Fibroblast of lung (primary cell): ENCODE results near the gene ANKRA2. TPM values are rescaled to one million over a fixed set of nuclear protein-coding genes. Genes with fewer than 3 reads are reported as not detected.

Source experiments
- DNase-seq, 2 donors: peaks; one replicate each; pipeline versions ENCODE4 v3.0.0 to v3.0.0-alpha.2; 2010; ENCODE audit warnings: low read depth in 2 of 2
- H2AFZ ChIP-seq: 2 replicates; pipeline ENCODE4 v1.5.1; 2012; ENCODE audit warnings: low read length, control low read depth, inconsistent platforms
- H3K27ac ChIP-seq: 2 replicates; pipeline ENCODE4 v1.5.1; 2011; ENCODE audit warnings: low read length, control low read depth; ENCODE audit not compliant: insufficient read depth
- H3K27me3 ChIP-seq: 2 replicates; pipeline ENCODE4 v1.5.1; 2011; ENCODE audit warnings: mild to moderate bottlenecking, low read length; ENCODE audit not compliant: control insufficient read depth, insufficient read depth
- H3K36me3 ChIP-seq: 2 replicates; pipeline ENCODE4 v1.5.1; 2011; ENCODE audit warnings: low read length; ENCODE audit not compliant: control insufficient read depth, insufficient read depth
- H3K4me1 ChIP-seq: 2 replicates; pipeline ENCODE4 v1.5.1; 2011; ENCODE audit warnings: low read length; ENCODE audit not compliant: control insufficient read depth, insufficient read depth; ENCODE audit errors: extremely low read depth
- H3K4me2 ChIP-seq: 2 replicates; pipeline ENCODE4 v1.5.1; 2011; ENCODE audit warnings: low read length, control low read depth; ENCODE audit not compliant: insufficient read depth; ENCODE audit errors: extremely low read depth
- H3K4me3 ChIP-seq, 4 experiments: fragments of 200-600 bp in 1 of 4; sonication (generic) in 1 of 4; replicated peaks in 1 of 4; 2 replicates each; pipeline ENCODE4 v1.5.1; 2011 to 2016; ENCODE audit warnings: low read length in 4 of 4, low read depth in 3 of 4, mild to moderate bottlenecking in 3 of 4, control low read depth in 2 of 4, inconsistent platforms in 1 of 4, mixed read lengths in 1 of 4; ENCODE audit not compliant: insufficient read depth in 1 of 4; ENCODE audit errors: control extremely low read depth in 1 of 4
- H3K79me2 ChIP-seq: 2 replicates; pipeline ENCODE4 v1.5.1; 2012; ENCODE audit warnings: mild to moderate bottlenecking, low read length, inconsistent platforms; ENCODE audit not compliant: control insufficient read depth, insufficient read depth
- H3K9ac ChIP-seq: 2 replicates; pipeline ENCODE4 v1.5.1; 2011; ENCODE audit warnings: mild to moderate bottlenecking, low read length, control low read depth; ENCODE audit not compliant: insufficient read depth
- H3K9me3 ChIP-seq: 2 replicates; pipeline ENCODE4 v1.5.1; 2012; ENCODE audit warnings: low read depth, low read length; ENCODE audit not compliant: control insufficient read depth, insufficient read depth
- H4K20me1 ChIP-seq: 2 replicates; pipeline ENCODE4 v1.5.1; 2011; ENCODE audit warnings: low read length; ENCODE audit not compliant: control insufficient read depth, insufficient read depth; ENCODE audit errors: extremely low read depth
- EZH2 ChIP-seq: IDR thresholded peaks from 2 replicates; pipeline ENCODE4 v1.5.1; 2012; ENCODE audit warnings: low read length, control low read depth, mild to moderate bottlenecking; ENCODE audit errors: missing control alignments
- polyA plus RNA-seq, 2 donors: library from polyadenylated mRNA; depleted of rRNA in 1 of 2; stranded (reverse) in 1 of 2; unstranded in 1 of 2; fragments of >200 nt; gene quantifications; 2 replicates each; pipeline ENCODE4 v1.2.1, GENCODE V29; 2011 to 2012; ENCODE audit warnings: missing spikeins in 1 of 2
- total RNA-seq: library from RNA; depleted of rRNA; stranded (reverse); fragments of >200 nt; gene quantifications from 2 replicates; pipeline ENCODE4 v1.2.1, GENCODE V29; 2014
- TF ChIP-seq, protein P1 (sequence below), 2 donors: IDR thresholded peaks in 1 of 2; conservative IDR thresholded peaks in 1 of 2; 1 replicate in 1 of 2; 2 replicates in 1 of 2; pipeline ENCODE4 v1.5.1; 2011 to 2012; ENCODE audit warnings: low read length in 2 of 2, control low read depth in 1 of 2, inconsistent platforms in 1 of 2, low read depth in 1 of 2, mild to moderate bottlenecking in 1 of 2

Gene ANKRA2
- total and polyA plus RNA-seq, 2 donors (not counting 1 experiment from before 2014, with no cell fraction given) = 15.0 to 29.7 TPM

DNA sequence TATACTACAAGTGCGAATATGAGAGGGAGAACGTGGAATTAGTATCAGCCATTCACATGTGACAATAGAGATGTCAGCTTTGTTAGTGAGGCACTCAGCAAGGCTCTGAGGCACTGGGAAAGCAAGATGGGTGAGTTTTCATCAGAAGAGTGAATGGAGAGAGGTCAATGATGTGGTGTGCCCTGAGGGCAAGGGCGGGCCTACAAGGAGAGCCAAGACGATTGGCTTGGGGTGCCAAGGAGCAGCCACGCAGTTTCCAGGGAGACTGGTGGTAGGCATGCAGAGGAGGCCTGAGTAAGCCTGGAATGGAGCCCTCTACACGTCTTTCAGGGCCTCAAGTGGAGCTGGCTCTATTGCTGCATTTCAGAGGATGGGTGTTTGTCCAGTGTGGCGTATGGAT is 42.5 kb downstream of the ANKRA2 start:
- Histone ChIP-seq H3K36me3 (no peaks in the 10 kb centered on the region), H3K4me2 (no peak overlapping the region), H3K4me1 (no peaks in the 10 kb centered on the region), H3K79me2 (no peaks in the 10 kb centered on the region), H3K9ac (no peak overlapping the region), H4K20me1 (no peaks in the 10 kb centered on the region), H3K27me3 (no peaks in the 10 kb centered on the region), H3K27ac (no peak overlapping the region), H2AFZ (no peak overlapping the region), H3K9me3 (no peaks in the 10 kb centered on the region), H3K4me3 (no peak overlapping the region)
- TF ChIP-seq, protein P1, sequence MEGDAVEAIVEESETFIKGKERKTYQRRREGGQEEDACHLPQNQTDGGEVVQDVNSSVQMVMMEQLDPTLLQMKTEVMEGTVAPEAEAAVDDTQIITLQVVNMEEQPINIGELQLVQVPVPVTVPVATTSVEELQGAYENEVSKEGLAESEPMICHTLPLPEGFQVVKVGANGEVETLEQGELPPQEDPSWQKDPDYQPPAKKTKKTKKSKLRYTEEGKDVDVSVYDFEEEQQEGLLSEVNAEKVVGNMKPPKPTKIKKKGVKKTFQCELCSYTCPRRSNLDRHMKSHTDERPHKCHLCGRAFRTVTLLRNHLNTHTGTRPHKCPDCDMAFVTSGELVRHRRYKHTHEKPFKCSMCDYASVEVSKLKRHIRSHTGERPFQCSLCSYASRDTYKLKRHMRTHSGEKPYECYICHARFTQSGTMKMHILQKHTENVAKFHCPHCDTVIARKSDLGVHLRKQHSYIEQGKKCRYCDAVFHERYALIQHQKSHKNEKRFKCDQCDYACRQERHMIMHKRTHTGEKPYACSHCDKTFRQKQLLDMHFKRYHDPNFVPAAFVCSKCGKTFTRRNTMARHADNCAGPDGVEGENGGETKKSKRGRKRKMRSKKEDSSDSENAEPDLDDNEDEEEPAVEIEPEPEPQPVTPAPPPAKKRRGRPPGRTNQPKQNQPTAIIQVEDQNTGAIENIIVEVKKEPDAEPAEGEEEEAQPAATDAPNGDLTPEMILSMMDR (conservative IDR thresholded peaks at IDR 0.05 in 1 of 2, IDR thresholded peaks at IDR 0.05 in 1 of 2; ENCODE audit: low read depth in 1 of 2, low read length in 2 of 2) = no peak
- TF ChIP-seq EZH2 = no peak
- no peak for DNase-seq

DNA sequence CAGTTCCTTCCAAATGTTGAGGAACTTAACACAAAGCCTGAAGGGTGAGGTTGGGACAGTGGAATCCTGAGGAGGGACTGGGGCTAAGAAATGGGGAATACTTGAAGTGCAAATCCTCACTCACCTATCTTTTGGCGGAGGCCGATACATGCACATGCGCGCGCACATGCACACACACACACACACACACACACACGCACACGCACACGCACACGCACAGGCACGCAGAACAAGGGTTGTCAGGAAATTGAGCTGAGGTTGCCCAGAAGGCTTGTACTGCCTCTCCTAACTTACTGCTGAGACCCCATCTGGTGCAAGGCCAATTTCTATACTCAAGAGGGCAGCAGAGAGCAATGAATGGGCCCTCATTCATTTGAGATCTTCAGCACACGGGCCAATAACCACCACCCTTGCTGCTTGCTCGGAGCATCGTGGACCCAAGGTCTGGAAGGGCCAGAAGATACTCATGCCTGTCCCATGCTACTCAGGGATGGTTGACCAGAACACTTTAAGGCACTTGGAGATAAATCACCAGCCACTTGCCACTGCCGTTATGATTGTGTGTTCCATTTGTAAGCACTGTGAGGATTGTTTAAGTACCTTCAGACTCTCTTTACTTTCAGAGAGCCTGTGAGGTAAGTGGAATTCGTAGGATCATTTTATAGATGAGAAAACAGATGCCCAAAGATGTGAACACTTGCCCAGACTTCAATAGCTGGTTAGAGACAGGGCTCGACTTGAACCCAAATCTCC is 45.7 kb downstream of the ANKRA2 start:
- Histone ChIP-seq H3K27ac (no peak overlapping the region), H3K9me3 (no peaks in the 10 kb centered on the region), H3K4me2 (no peak overlapping the region), H3K9ac (no peak overlapping the region), H3K4me3 (no peak overlapping the region), H3K4me1 (no peaks in the 10 kb centered on the region), H2AFZ (peak overlapping the region; percentile 37), H3K36me3 (no peaks in the 10 kb centered on the region), H3K79me2 (no peaks in the 10 kb centered on the region), H4K20me1 (no peaks in the 10 kb centered on the region), H3K27me3 (no peaks in the 10 kb centered on the region)
- DNase-seq = peak; percentile 73 to 85
- no peak for TF ChIP-seq EZH2
- TF ChIP-seq, protein P1 (conservative IDR thresholded peaks at IDR 0.05 in 1 of 2, IDR thresholded peaks at IDR 0.05 in 1 of 2; ENCODE audit: low read depth in 1 of 2, low read length in 2 of 2) = peak; percentile 78 to 94

DNA sequence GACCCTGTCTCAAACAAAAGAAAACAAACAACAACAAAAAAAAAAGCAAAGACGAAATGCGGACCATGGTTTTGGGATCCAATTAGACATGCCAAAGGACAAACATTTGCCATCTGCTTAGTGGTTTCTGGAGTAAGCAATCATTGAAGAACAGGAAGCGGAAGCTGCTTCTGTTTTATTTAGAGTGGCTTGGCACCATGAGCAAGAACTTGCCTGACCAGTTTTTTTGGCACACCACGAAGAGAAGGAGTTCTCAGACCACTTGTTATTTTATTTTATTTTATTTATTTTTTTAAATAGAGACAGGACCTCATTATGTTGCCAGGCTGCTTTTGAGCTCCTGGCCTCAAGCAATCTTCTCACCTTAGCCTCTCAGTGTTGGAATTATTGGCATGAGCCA is 50.2 kb downstream of the ANKRA2 start:
- TF ChIP-seq EZH2 = no peak
- TF ChIP-seq, protein P1 (conservative IDR thresholded peaks at IDR 0.05 in 1 of 2, IDR thresholded peaks at IDR 0.05 in 1 of 2; ENCODE audit: low read depth in 1 of 2, low read length in 2 of 2) = no peak
- H3K79me2 ChIP-seq = no peaks in the 10 kb centered on the region
- H3K27me3 ChIP-seq = no peaks in the 10 kb centered on the region
- no peak overlapping the region for H3K4me2 ChIP-seq
- no peak for DNase-seq
- H3K9me3 ChIP-seq = no peaks in the 10 kb centered on the region
- no peaks in the 10 kb centered on the region for H3K4me1 ChIP-seq
- no peak overlapping the region for H3K4me3 ChIP-seq
- no peak overlapping the region for H3K9ac ChIP-seq
- H3K36me3 ChIP-seq = no peaks in the 10 kb centered on the region
- H3K27ac ChIP-seq = no peak overlapping the region
- no peak overlapping the region for H2AFZ ChIP-seq
- no peaks in the 10 kb centered on the region for H4K20me1 ChIP-seq
